ENCODE measurements around the gene RAP1A. TPM values are rescaled to one million over a fixed set of nuclear protein-coding genes. Genes with fewer than 3 reads are reported as not detected.

RAP1A gene
- total RNA-seq, 4 donors from 2014 or later = 171 to 325 (median 216) TPM

- H3K27me3 ChIP-seq = no peaks in the 10 kb centered on the region
- WGBS = 98% methylated on average over 6 of the region's 6 CpGs
- no peaks in the 10 kb centered on the region for H3K9me3 ChIP-seq
- H3K4me3 ChIP-seq = no peak overlapping the region
- no peaks in the 10 kb centered on the region for H3K36me3 ChIP-seq
- TF ChIP-seq POLR2A (IDR thresholded peaks at IDR 0.05; ENCODE audit: low read depth) (no peak), POLR2AphosphoS5 (IDR thresholded peaks at IDR 0.05) (no peak), EP300 (IDR thresholded peaks at IDR 0.05) (no peak)
- TF ChIP-seq, protein P1, sequence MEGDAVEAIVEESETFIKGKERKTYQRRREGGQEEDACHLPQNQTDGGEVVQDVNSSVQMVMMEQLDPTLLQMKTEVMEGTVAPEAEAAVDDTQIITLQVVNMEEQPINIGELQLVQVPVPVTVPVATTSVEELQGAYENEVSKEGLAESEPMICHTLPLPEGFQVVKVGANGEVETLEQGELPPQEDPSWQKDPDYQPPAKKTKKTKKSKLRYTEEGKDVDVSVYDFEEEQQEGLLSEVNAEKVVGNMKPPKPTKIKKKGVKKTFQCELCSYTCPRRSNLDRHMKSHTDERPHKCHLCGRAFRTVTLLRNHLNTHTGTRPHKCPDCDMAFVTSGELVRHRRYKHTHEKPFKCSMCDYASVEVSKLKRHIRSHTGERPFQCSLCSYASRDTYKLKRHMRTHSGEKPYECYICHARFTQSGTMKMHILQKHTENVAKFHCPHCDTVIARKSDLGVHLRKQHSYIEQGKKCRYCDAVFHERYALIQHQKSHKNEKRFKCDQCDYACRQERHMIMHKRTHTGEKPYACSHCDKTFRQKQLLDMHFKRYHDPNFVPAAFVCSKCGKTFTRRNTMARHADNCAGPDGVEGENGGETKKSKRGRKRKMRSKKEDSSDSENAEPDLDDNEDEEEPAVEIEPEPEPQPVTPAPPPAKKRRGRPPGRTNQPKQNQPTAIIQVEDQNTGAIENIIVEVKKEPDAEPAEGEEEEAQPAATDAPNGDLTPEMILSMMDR (IDR thresholded peaks at IDR 0.05) = no peak
- peak overlapping the region in 1 of 4 donors; percentile 9 for H3K27ac ChIP-seq (replicated peaks in 1 of 4)
- peak; percentile 26 for DNase-seq (ENCODE audit: extremely low spot score)
- H3K4me1 ChIP-seq = peaks cover 11 to 74% (median 69%) of the 10 kb centered on the region in 4 donors
- intact Hi-C loops (cut with DNase I) = no loop called here
Observed at GRCh38 chr1:111600886-111601386, 18.7 kb upstream of the RAP1A start.

DNA sequence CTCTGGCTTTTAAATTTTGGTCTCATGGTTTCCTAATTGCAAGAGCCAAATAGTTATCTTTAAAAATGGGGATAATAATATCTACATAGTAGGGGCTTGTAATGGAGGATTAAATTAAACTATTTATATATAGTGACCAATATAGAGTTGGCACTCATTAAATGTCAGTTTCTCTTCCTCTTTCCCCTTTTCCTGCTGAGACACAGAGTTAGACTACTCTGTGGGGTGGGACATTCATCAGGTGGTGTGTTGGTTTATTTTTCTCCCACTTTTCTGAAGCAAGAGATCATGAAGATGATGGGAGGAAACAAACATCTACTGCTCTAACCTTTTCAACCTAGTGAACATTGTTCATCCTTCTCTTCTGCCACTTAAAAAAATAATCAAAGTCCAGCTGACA lies 17.3 kb upstream of the RAP1A start:
- intact Hi-C loops (cut with DNase I) = no loop called here
- DNase-seq (ENCODE audit: extremely low spot score) = no peak
- H3K4me1 ChIP-seq = peaks cover 14 to 70% (median 65%) of the 10 kb centered on the region in 4 donors
- H3K36me3 ChIP-seq = no peaks in the 10 kb centered on the region
- no peak overlapping the region for H3K4me3 ChIP-seq
- H3K27me3 ChIP-seq = no peaks in the 10 kb centered on the region
- TF ChIP-seq, protein P1 (IDR thresholded peaks at IDR 0.05) = no peak
- TF ChIP-seq EP300 (IDR thresholded peaks at IDR 0.05) (no peak), POLR2AphosphoS5 (IDR thresholded peaks at IDR 0.05) (no peak), POLR2A (IDR thresholded peaks at IDR 0.05; ENCODE audit: low read depth) (no peak)
- H3K27ac ChIP-seq (replicated peaks in 1 of 4) = no peak overlapping the region
- no peaks in the 10 kb centered on the region for H3K9me3 ChIP-seq

GRCh38 chr1:111602974-111603373 lies 16.6 kb upstream of the RAP1A start:
- intact Hi-C loops (cut with DNase I) = no loop called here

GRCh38 chr1:111603979-111604378 lies 15.6 kb upstream of the RAP1A start:
- peak overlapping the region in 3 of 4 donors; percentile 26 to 81 (median 75) for H3K27ac ChIP-seq (replicated peaks in 1 of 4)
- intact Hi-C loops (cut with DNase I) = no loop called here
- no peaks in the 10 kb centered on the region for H3K36me3 ChIP-seq
- no peak overlapping the region for H3K4me3 ChIP-seq
- peak; percentile 90 for DNase-seq (ENCODE audit: extremely low spot score)
- WGBS = 59% methylated on average over 4 of the region's 4 CpGs
- no peaks in the 10 kb centered on the region for H3K9me3 ChIP-seq
- H3K4me1 ChIP-seq = peaks cover 14 to 59% (median 51%) of the 10 kb centered on the region in 4 donors
- no peaks in the 10 kb centered on the region for H3K27me3 ChIP-seq
- TF ChIP-seq POLR2AphosphoS5 (IDR thresholded peaks at IDR 0.05) (peak in 1 of 2 donors; percentile 37), POLR2A (IDR thresholded peaks at IDR 0.05; ENCODE audit: low read depth) (no peak), EP300 (IDR thresholded peaks at IDR 0.05) (no peak)
- TF ChIP-seq, protein P1 (IDR thresholded peaks at IDR 0.05) = no peak

More at GRCh38 chr1:111602974-111603373, 16.6 kb upstream of the RAP1A start:
- Histone ChIP-seq H3K27me3 (no peaks in the 10 kb centered on the region), H3K4me3 (no peak overlapping the region), H3K27ac (replicated peaks in 1 of 4) (no peak overlapping the region), H3K36me3 (no peaks in the 10 kb centered on the region), H3K9me3 (no peaks in the 10 kb centered on the region), H3K4me1 (peaks cover 14 to 63% (median 58%) of the 10 kb centered on the region in 4 donors)
- DNase-seq (ENCODE audit: extremely low spot score) = peak; percentile 82
- no peak for TF ChIP-seq EP300 (IDR thresholded peaks at IDR 0.05)
- TF ChIP-seq, protein P1 (IDR thresholded peaks at IDR 0.05) = no peak
- no peak for TF ChIP-seq POLR2A (IDR thresholded peaks at IDR 0.05; ENCODE audit: low read depth)
- no peak for TF ChIP-seq POLR2AphosphoS5 (IDR thresholded peaks at IDR 0.05)
- WGBS = 72% methylated on average over 4 of the region's 4 CpGs

- peaks cover 14 to 68% (median 60%) of the 10 kb centered on the region in 4 donors for H3K4me1 ChIP-seq
- no peaks in the 10 kb centered on the region for H3K27me3 ChIP-seq
- 49% methylated on average over 3 of the region's 3 CpGs for WGBS
- intact Hi-C loops (cut with DNase I) = no loop called here
- H3K9me3 ChIP-seq = no peaks in the 10 kb centered on the region
- no peak overlapping the region for H3K4me3 ChIP-seq
- DNase-seq (ENCODE audit: extremely low spot score) = peak; percentile 45
- no peaks in the 10 kb centered on the region for H3K36me3 ChIP-seq
- no peak for TF ChIP-seq POLR2A (IDR thresholded peaks at IDR 0.05; ENCODE audit: low read depth)
- TF ChIP-seq, protein P1 (IDR thresholded peaks at IDR 0.05) = no peak
- TF ChIP-seq POLR2AphosphoS5 (IDR thresholded peaks at IDR 0.05) = no peak
- TF ChIP-seq EP300 (IDR thresholded peaks at IDR 0.05) = no peak
- peak overlapping the region; percentile 71 to 81 (median 74) for H3K27ac ChIP-seq (replicated peaks in 1 of 4)
Observed at GRCh38 chr1:111604931-111605330, 14.7 kb upstream of the RAP1A start.

Measured in esophagus muscularis mucosa (tissue), 4 donors.